SU-DHL-6 (cell line): Measurements from ENCODE around the gene ZNF101.

Experiments
- H2AFZ ChIP-seq: fragments of 200-600 bp; sonication (generic); 2 replicates; pipeline ENCODE4 v1.6.1; 2014; ENCODE audit warnings: low read depth, mild to moderate bottlenecking, moderate library complexity, mixed read lengths, antibody characterized with exemption, low read length; ENCODE audit not compliant: severe bottlenecking
- H3F3A ChIP-seq: fragments of 200-600 bp; shearing (Covaris generic); 2 replicates; pipeline ENCODE4 v1.6.0; 2016; ENCODE audit warnings: antibody characterized with exemption, mild to moderate bottlenecking; ENCODE audit not compliant: insufficient read depth
- H3K27ac ChIP-seq: fragments of 200-600 bp; sonication (generic); 2 replicates; pipeline ENCODE4 v1.5.1; 2016; ENCODE audit warnings: low read depth, mild to moderate bottlenecking, low read length, moderate library complexity, mixed read lengths
- H3K27me3 ChIP-seq: fragments of 200-600 bp; sonication (generic), shearing (Covaris generic); 2 replicates; pipeline ENCODE4 v1.6.0; 2014; ENCODE audit warnings: mild to moderate bottlenecking, low read length
- H3K36me3 ChIP-seq: fragments of 200-600 bp; sonication (generic); 2 replicates; pipeline ENCODE4 v1.6.1; 2014; ENCODE audit warnings: mild to moderate bottlenecking, low read length, mixed read lengths
- H3K4me2 ChIP-seq: fragments of 300-600, 200-600 bp; shearing (Covaris generic), sonication (generic); 2 replicates; pipeline ENCODE4 v1.6.0; 2014; ENCODE audit warnings: low read length, low read depth, mild to moderate bottlenecking; ENCODE audit not compliant: poor library complexity, severe bottlenecking
- H3K4me3 ChIP-seq: fragments of 200-600 bp; sonication (generic); 2 replicates; pipeline ENCODE4 v1.5.1; 2014; ENCODE audit warnings: antibody characterized with exemption, low read length, mild to moderate bottlenecking, mixed read lengths; ENCODE audit not compliant: insufficient read depth, poor library complexity, severe bottlenecking
- H3K79me2 ChIP-seq: fragments of 200-600 bp; sonication (generic); 2 replicates; pipeline ENCODE4 v1.6.1; 2014; ENCODE audit warnings: mild to moderate bottlenecking, low read length, moderate library complexity; ENCODE audit not compliant: insufficient read depth
- H3K9ac ChIP-seq: fragments of 200-600 bp; sonication (generic); 2 replicates; pipeline ENCODE4 v1.7.0; 2014; ENCODE audit warnings: mild to moderate bottlenecking, low read length
- H3K9me2 ChIP-seq: fragments of 200-600 bp; sonication (generic); replicated peaks from 2 replicates; pipeline ENCODE4 v1.6.1; 2014; ENCODE audit warnings: low read length; ENCODE audit not compliant: insufficient read depth
- H3K9me3 ChIP-seq: fragments of 200-600 bp; sonication (generic); 2 replicates; pipeline ENCODE4 v1.6.1; 2014; ENCODE audit warnings: low read length, mixed read lengths; ENCODE audit not compliant: insufficient read depth
- H4K20me1 ChIP-seq: fragments of 200-600 bp; sonication (generic); 2 replicates; pipeline ENCODE4 v1.6.1; 2014; ENCODE audit warnings: low read depth, mild to moderate bottlenecking, antibody characterized with exemption, low read length, moderate library complexity, mixed read lengths
- CTCF ChIP-seq: fragments of 200-600 bp; sonication (generic); IDR thresholded peaks from one replicate; pipeline ENCODE4 v1.5.1; 2017; ENCODE audit warnings: antibody characterized with exemption, mild to moderate bottlenecking, low read length, moderate library complexity; ENCODE audit not compliant: insufficient read depth, poor library complexity, severe bottlenecking
- EZH2phosphoT487 ChIP-seq: fragments of 200-600 bp; sonication (generic), shearing (Covaris generic); conservative IDR thresholded peaks from 2 replicates; pipeline ENCODE4 v1.6.1; 2018; ENCODE audit warnings: mild to moderate bottlenecking, antibody characterized with exemption, low read length, moderate library complexity, mixed read lengths

The ZNF101 gene

GRCh38 chr19:19710506-19710905 lies 41.9 kb downstream of the ZNF101 start:
- TF ChIP-seq EZH2phosphoT487, result no peak
- no peak for TF ChIP-seq CTCF
- H3K27ac ChIP-seq, result no peak overlapping the region
- peaks cover 68% of the 10 kb centered on the region for H3K9me3 ChIP-seq
- H3K9ac ChIP-seq, result no peak overlapping the region
- no peak overlapping the region for H2AFZ ChIP-seq
- peaks cover 59% of the 10 kb centered on the region for H3K36me3 ChIP-seq
- peaks cover 6% of the 10 kb centered on the region; the same call in 1 of the 2 replicates for H3K79me2 ChIP-seq
- no peak overlapping the region for H3K4me3 ChIP-seq
- no peaks in the 10 kb centered on the region for H3K9me2 ChIP-seq
- no peaks in the 10 kb centered on the region for H3K27me3 ChIP-seq
- H4K20me1 ChIP-seq, result no peaks in the 10 kb centered on the region
- H3K4me2 ChIP-seq, result no peak overlapping the region
- peaks cover 13% of the 10 kb centered on the region; the same call in 1 of the 2 replicates for H3F3A ChIP-seq

DNA sequence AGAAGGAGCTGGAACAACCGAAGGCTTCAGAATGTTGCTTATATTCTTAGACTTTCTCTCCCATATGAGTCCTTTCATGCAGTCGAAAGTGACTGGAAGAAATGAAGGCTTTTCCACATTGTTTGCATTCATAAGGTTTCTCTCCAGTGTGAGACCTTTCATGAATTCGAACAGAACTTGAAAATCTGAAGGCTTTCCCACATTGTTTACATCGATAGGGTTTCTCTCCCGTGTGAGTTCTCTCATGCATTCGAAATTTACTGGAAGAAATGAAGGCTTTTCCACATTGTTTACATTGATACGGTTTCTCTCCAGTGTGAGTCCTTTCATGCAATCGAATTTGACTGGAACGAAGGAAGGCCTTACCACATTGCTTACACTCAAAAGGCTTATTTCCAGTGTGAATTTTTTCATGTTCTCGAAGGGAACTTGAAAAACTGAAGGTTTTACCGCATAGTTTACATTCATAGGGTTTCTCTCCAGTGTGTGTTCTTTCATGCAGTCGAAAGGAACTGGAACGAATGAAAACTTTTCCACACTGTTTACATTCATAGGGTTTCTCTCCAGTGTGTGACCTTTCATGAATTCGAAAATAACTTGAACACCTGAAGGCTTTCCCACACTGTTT lies 42.8 kb downstream of the ZNF101 start:
- TF ChIP-seq EZH2phosphoT487, result no peak
- no peak for TF ChIP-seq CTCF
- peaks cover 66% of the 10 kb centered on the region for H3K36me3 ChIP-seq
- H3K27ac ChIP-seq, result no peak overlapping the region

GRCh38 chr19:19711934-19712828 lies 43.5 kb downstream of the ZNF101 start:
- no peak overlapping the region for H3K4me3 ChIP-seq
- H3K4me2 ChIP-seq, result no peak overlapping the region
- peaks cover 13% of the 10 kb centered on the region; the same call in 1 of the 2 replicates for H3F3A ChIP-seq
- no peaks in the 10 kb centered on the region for H3K27me3 ChIP-seq
- H4K20me1 ChIP-seq, result no peaks in the 10 kb centered on the region
- TF ChIP-seq EZH2phosphoT487, result no peak
- TF ChIP-seq CTCF, result no peak
- no peak overlapping the region for H3K9ac ChIP-seq
- H3K9me3 ChIP-seq, result peaks cover 83% of the 10 kb centered on the region
- peaks cover 23% of the 10 kb centered on the region for H3K79me2 ChIP-seq
- H3K9me2 ChIP-seq, result no peaks in the 10 kb centered on the region
- H3K36me3 ChIP-seq, result peaks cover 73% of the 10 kb centered on the region
- no peak overlapping the region for H3K27ac ChIP-seq
- H2AFZ ChIP-seq, result no peak overlapping the region

More for the DNA sequence above, 42.8 kb downstream of the ZNF101 start:
- no peaks in the 10 kb centered on the region for H4K20me1 ChIP-seq
- no peak overlapping the region for H3K4me2 ChIP-seq
- peaks cover 15% of the 10 kb centered on the region for H3K79me2 ChIP-seq
- no peaks in the 10 kb centered on the region for H3K27me3 ChIP-seq
- H3F3A ChIP-seq, result peaks cover 13% of the 10 kb centered on the region; the same call in 1 of the 2 replicates
- no peak overlapping the region for H3K9ac ChIP-seq
- no peak overlapping the region for H3K4me3 ChIP-seq
- H2AFZ ChIP-seq, result no peak overlapping the region
- H3K9me2 ChIP-seq, result no peaks in the 10 kb centered on the region
- H3K9me3 ChIP-seq, result peaks cover 75% of the 10 kb centered on the region
